ENCODE data around the gene ZNF112.
"Not testable (repeated sequence)": the region's sequence is repeated elsewhere in the genome, so short reads cannot be mapped to it uniquely, and the experiment has no call there.

The ZNF112 gene

GRCh38 chr19:44356383-44357111 lies at the start of gene ZNF112:
TSS of gene ZNF112 (minus strand) at chr19:44356680. CDS start at chr19:44340539, 16,141 bp downstream.
- DNase-seq: peak; percentile 93 to 97

DNA sequence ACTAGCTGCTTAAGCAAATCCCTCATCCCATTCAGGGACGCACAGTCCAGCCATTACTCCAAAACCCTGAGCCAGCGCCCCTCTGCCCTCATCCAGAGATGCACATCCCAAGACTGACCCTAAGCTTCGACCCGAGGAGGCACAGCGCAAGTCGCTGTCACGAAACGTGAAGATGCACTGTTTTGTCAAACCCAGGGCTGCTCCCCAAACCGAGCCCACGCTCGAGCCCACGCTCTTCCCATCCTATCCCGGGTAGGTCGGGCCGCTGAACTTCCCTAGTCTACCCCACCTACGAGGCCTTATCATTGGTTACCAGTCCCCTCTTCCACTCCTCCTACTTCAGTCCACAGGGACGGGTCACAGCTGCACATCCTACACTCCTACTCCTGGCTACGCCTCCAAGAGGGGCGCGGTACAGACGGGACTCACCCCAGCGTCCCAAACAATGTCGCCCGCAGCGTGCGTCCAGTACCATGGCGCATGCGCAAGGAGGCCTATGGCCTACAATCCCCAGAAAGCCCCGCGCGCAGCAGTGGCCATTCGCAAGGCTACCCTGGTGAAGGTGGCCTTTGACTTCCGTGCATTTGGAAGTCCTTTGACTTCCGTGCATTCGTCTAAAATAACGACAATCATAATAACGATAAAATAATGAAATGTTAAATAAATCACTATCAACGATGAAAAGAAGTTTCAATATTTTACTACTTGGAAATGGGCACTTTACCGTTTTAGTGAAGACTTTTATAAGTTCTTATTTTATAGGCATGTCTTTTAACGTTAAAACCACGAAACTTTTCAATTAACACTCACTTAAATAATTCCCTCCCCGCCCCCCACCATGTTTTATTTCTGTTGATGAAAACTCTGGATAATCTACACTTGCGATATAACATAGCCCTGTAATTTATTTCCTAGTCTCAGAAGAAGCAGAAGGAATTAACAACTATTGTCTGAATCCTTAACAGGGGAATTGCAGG lies 44.9 kb upstream of the ZNF112 start, which contains the start of gene ZNF285:
TSS of gene ZNF285 (minus strand) at position 470 of the 977 bp plus-strand sequence. CDS start 4,395 bp downstream, outside the sequence.
- no peak for DNase-seq

DNA sequence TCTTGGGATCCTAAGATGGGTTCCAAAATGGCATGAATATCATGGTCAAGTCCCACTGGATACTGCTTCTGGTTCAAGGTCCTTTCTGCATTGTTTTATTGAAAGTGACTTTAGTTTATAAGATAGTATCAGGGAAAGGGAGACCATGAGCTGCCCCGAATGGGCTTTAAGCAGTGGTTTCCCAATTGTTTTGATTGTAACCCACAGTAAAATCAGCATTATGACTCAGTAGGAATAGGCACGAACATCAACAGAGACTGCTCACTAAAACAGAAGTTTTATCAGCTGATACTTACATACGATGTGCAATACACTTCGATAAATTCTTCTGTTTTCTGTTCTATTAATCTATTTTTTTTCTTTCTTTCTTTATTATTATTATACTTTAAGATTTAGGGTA lies 32.8 kb upstream of the ZNF112 start:
- DNase-seq: not testable (repeated sequence)

GRCh38 chr19:44374789-44375188 lies 18.3 kb upstream of the ZNF112 start:
- DNase-seq: no peak

- DNase-seq: no peak
These were observed 15.5 kb upstream of the ZNF112 start for GRCh38 chr19:44371815-44372480.

DNA sequence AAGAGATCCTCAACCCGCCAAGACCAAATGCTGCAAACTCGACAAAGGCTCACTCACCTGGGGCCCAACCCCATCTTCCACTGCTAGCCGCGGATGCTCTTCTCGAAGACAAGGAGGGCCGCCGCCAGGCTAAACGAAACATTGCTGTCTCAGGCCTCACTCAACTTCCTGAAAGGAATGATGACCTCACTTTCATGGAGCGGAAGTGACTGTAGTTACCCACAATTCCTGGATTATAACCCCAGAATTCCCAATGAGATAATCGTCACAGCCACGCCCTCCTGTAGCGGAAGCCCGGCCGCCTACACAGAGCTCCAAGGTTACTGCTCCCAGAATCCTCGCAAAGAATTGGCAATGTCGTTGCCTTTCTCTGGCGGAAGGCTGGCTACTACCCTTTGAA lies 10.5 kb upstream of the ZNF112 start:
- DNase-seq: no peak

DNA sequence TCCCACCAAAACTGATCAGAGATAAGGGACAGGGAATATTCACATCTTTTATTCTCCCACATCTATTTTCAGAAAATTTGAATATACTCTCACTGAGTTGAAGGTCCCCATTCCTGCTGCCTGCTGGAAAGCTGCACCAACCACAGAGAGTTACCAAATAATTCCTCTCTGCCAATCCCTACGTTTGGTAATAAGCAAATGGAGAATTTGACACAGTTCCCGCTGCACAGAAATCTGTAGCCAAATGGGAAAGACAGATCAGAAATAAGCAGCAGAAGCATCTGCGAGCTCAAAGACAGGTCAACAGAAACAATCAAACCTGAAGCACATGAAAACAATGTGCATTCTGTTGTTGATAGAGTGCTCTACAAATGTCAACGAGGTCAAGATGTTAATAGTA lies 9.9 kb downstream of the ZNF112 start:
- DNase-seq: no peak

GRCh38 chr19:44345959-44346358 lies 10.5 kb downstream of the ZNF112 start:
- DNase-seq: no peak

- no peak for DNase-seq
These were observed 12.2 kb downstream of the ZNF112 start for GRCh38 chr19:44344255-44344654.

- no peak for DNase-seq
These were observed 14.7 kb downstream of the ZNF112 start for GRCh38 chr19:44341794-44342193.

DNA sequence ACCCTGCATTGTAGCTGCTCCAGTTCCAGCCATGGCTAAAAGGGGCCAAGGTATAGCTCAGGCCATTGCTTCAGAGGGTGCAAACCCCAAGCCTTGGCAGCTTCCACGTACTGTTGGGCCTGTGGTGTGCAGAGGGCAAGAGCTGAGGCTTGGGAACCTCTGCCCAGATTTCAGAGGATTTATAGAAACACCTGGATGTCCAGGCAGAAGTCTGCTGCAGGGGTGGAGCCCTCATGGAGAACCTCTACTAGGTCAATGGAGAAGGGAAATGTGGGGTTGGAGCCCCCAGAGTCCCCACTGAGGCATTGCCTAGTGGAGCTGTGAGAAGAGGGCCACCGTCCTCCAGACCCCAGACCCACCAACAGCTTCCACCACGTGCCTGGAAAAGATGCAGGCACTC lies 21.8 kb downstream of the ZNF112 start:
- not testable (repeated sequence) for DNase-seq

- DNase-seq: no peak
These were observed 24.3 kb downstream of the ZNF112 start for GRCh38 chr19:44332145-44332544.

DNA sequence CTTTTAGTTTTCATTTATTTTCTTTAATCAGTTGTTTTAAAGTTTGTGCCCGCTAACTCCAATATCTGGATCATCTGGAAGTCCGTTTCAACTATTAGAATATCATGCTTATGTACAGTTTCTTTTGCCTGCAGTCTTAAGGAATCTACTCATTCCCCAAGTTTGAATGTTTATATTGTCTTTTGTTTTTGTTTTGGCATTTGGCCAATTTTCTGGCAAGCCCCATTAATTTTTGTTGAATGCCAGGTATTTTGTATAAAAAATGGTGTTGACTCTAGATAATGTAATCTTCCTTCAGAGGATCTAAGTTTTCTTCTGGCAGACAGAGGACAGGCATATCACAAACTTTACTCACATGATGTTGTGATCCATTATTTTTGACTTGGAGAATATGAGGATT lies 40.6 kb downstream of the ZNF112 start:
- DNase-seq: no peak

DNA sequence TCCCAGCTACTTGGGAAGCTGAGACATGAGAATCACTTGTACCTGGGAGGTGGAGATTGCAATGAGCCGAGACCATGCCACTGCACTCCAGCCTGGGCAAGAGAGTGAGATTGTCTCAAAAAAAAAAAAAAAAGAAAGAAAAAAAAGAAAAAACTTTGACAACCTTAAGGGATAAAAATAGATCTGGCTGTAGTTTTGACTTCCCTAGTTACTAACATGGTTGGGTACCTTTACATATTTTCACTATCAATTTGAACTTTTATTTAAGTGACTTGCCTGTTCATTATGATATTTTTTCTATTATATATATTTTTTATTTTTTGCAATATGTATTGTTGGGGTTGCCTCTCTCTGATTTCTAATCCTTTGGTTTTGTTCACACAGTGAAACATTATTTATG lies 43.2 kb downstream of the ZNF112 start:
- no peak for DNase-seq

- no peak for DNase-seq
These were observed 48.5 kb downstream of the ZNF112 start for GRCh38 chr19:44308011-44308410.

DNA sequence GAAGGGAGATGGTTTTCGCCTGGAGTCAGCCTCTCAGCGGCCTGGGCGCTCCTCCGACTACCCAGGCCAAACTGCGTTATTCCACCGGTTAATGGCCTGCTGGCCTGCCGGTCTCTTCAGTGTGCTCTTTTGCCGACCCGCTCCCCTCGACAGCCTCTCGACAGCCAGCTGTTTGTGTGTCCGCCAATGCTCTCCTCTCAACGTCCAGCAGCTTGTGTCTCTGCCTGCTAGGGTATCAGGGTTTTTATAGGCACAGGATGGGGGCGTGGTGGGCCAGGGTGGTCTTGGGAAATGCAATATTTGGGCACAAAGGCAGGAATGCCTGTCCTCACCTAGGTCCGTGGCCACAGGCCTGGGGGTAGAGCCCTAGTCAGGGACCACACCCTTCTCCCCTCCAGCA lies 50.2 kb downstream of the ZNF112 start:
- no peak for DNase-seq

DNA sequence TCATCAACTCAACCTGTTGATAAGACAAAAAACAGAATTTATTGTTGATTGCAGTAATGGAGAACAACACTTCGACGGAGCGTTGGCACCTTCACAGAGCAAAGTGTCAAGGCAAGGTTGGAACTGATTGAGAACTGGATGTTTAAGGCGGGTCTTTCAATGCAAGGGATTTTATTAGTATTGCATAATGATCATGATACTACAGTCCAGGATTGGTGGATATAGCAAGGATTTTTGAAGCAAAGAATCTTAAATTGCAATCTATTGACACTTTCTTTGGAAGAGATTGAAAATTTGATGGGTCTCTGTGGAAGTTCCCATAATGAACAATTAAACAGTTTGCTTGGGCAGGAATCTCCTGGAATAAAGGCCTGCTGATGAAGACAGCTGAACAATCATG lies 51.0 kb downstream of the ZNF112 start:
- no peak for DNase-seq

DNA sequence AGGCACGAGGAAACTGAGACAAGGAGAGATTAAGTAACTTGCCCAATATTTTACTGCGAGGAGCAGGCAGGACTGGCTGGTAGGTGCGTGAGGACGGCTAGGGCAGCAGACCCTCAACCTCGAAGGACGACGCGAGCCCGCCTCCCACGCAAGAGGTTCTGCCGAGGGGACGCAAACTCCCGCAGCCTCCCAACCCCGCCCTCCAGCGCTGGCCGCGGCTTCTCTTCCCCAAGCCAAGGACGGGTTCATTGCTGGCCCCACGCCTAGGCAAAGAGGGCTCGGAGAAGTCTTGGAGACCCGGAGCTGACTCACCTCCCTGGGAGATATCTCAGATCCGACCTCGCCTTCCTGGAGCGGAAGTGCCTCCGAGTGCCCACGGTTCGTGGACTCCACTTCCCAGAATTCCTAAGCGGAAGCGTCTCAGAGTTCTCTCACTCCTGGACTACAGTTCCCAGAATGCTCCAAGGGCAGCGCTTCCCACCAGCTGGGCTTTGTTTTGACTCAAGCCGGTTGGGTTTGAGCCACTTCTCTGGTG lies 51.8 kb downstream of the ZNF112 start, which contains the start of gene ZNF235:
TSS of gene ZNF235 (minus strand) at position 367 of the 535 bp plus-strand sequence. CDS start 1,621 bp downstream, outside the sequence.
- DNase-seq: peak; percentile 92 to 94

DNA sequence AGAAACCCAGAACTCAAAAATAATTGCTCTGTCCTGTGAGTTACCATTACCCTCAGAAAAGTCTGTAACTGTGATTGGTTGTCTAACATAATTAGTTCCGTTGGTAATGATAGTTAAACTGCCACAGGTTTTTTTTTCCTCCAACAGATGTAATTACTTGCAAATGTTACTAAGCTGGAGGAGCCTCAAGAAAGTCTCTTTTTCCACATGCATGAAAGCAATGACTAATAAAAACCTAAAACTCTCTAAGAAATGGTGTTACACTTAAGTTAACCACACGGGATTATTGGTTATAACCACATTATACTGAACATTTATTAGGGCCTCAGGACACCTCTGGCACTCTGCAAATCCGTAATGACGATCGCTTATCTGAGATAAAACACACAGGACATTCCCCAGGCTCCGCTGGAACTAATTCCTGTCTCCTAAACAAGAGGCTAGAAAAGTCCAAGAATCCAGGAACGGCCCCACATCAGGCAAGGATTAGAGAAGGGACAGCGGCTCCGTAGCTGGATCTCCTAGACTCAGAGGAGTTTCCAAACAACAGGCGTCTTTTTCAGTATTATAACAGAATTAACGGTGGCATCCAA lies 52.4 kb downstream of the ZNF112 start:
- peak; percentile 4 to 23 for DNase-seq

GRCh38 chr19:44303320-44303719 lies 53.2 kb downstream of the ZNF112 start:
- no peak for DNase-seq

GRCh38 chr19:44284968-44285367 lies 71.5 kb downstream of the ZNF112 start:
- DNase-seq: no peak

DNA sequence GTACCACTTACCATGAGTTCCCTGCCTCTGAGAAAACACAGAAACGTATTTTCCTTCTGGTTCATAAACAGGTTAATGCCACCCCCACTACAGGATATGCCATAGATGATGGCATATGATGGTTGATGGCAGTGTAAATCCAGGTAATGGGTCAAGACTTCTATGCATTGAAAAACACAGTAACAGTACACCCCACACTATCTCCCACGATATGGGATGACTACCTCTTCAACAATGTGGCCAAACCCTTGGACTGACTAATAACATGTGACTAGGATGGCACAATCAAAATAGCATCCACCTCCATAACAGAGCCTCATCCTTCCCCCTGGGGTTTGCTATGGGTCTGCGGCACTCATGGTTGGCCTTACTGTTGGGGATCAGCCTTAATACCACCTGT lies 73.6 kb downstream of the ZNF112 start:
- DNase-seq: no peak

Measured in NCI-H526 (cell line).